GM18907 (cell line): ENCODE data around the gene MAN2B2.

Experiments used
- ATAC-seq: cut with Tn5 transposase; IDR thresholded peaks from one replicate; pipeline ENCODE4 v1.9.1; 2021; ENCODE audit warnings: mild to moderate bottlenecking, moderate library complexity; ENCODE audit not compliant: unreplicated experiment

The MAN2B2 gene

DNA sequence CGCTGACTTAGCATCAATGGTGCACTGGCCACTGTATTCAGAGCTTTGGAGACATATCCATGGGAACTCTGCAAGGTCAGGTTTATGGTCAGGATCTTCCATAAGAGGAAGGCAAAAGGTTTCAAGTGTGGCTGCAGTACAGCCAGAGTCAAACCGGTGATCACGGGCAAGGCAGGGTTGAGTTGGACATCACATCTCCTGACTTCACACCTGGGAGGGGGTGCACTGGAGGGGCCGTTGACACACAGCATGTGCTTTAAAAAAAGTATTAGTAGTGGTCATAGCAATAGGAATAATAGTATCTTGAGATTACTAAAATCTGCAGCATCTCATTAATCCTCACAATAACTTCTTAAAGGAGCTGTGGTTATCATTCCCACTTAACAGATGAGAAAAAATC is 28.9 kb upstream of the MAN2B2 start:
- ATAC-seq = no peak

DNA sequence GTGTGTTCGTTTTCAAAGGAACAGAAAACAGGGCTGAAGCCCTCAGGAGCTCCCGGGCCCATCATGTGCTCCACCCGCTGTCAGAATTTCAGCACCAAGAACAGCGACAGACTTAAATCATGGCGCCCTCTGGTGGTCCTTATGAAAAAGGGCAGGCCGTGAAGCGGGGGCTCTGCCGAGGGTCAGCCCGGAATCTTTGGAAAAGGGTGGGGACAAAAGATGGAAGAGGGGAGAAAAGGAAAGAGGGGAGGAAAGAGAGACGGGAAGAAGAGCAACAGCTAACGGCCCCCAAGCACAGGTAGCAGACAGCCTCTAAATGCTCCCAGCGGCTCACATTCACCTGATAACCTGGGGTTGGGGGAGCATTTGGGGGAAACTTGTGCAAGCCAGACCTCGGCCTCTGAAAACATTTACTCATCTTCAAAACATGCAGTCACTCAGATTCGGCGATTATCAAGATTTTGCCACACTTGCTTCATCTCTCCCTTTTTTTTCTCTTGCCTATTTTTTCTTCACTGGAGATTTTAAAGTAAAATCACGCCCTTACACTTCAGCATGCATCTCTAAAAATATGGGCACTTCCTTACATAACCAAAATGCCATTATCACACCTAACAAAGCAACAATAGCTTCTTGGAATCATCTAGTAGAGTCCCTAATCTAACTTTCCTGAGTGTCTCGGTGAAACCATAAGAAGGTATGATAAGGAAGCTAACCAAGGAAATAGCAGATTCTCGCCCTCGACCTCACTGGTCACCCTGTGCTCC is 28.1 kb upstream of the MAN2B2 start:
- ATAC-seq = peak; percentile 65

DNA sequence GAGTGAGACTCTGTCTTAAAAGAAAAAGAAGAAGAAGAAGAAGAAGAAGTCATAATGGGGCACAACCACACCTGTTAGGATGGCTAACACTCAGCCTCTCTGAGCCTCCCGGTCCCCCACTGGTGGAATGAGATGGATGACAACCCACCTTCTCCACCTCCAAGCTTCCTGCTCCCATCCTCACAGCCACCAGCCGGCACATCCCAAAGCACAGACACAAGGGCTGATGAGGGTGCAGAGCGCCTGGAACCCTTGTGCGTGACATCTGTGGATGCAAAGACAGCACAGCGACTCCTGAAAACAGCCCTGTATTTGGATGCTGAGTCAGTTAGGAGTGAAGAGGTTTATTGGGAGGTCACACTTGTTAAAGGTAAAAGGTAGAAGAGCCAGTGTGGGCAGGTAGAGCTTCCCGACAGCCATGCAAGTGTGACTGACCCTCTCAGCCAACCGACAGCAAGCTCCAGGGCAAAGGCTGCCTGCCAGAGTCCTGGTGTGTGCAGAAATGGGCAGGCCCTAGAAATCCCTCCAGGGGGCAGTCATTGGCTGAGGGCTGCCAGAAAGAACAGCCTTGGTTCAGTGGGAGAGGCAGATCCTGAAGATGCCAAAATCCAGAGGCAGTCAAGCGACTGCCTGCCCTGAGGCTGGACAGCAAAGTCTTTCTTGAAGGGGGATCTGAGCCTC is 26.6 kb upstream of the MAN2B2 start:
- ATAC-seq = no peak

DNA sequence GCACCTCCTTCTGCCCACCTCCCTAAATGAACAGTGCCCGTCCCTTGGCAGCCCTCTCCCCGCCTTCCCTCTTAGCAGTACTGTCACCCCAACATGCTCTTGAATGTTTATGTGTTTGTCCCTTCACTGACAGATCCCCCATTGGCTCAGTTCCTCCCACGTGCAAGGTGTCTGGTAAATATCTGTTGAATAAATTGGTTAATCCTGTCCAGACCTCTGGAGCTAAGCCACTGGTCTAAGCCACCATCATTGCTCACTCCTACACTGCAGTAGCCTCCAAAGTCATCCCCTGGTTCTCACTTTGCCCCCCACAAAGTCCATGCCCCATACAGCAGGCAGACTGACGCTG is 26.1 kb upstream of the MAN2B2 start:
- no peak for ATAC-seq

DNA sequence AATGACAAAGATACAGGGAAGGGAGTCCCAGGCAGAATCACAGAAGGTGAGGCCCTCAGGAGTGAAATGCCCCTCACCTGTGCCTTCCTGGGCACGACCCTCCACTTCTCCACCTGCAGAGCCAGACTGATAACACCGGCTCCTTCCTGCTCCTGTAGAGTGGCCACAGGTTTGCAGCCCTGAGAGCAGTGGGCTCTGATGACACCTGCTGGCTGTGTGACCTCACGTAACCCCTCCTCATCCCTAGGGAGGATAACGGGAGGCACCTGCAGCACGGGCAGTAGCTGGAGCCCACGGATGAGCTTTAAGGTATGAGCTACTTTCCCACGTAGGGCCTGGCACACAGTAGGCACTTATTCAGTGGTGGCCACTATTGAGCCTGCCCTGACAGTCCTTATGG is 25.5 kb upstream of the MAN2B2 start:
- no peak for ATAC-seq

DNA sequence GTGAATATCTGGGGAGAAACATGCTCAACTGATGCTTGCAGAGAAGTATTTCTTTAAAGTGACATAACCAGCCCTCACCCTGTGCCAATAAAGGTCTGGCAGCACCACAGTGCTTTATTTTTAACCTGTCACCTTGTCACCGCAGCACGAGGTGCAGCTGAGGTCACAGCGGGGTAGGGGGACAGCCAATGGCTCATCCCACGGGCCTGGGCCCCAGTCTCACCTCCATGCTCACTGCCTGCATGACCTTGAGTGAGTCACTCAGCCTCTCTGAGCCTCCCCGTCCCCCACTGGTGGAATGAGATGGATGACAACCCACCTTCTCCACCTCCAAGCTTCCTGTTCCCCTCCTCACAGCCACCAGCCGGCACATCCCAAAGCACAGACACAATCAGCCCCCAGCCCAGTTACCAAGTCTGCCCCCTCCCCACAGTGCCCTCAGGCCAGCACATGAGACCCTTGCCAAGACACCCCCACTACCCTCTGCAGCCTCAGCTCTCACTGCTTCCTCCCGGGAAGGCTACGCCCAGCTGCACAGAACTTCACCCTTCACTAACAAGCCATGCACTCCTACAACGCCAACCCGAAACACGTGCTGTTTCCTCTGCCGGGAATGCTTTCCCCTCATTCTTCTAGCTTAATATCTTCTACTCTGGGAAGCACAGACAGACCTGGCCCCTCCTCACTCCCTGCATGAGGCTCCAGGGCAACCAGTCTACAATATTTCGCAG is 24.9 kb upstream of the MAN2B2 start:
- ATAC-seq = no peak

DNA sequence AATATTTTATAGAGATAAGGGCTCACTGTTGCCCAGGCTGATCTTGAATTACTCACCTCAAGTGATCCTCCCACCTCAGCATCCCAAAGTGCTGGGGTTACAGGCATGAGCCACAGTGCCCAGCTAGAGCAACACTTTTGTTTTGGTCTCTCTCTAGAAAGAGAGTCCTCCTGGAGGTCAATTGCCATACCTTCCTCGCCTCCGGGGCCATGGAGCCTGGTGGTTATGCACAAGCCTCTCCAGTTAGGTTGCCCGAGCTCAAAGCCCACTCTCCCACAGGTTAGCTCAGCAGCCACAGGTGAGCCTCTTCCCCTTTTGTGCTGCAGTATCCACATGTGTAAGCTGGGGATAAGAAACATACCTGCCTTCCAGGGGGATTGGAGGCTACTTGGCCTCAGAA is 24.2 kb upstream of the MAN2B2 start:
- ATAC-seq = no peak

DNA sequence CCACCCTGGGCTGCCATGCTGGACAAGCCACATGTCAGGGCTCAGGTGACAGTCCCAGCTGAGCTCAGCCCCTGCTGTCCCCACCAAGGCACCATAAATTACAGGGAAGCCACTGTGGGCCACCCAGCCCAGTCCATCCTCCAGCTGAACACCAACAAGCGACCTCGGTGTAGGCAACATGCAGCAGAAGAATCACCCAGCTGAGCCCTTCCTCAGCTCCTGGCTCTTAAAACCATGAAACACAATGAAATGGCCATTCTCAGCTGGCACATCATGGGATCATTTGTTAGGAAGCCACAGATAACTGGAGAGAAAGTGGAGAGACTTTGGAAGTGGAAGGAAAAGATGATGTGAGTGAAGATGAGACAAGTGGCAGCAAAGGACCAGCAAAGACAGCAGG is 23.3 kb upstream of the MAN2B2 start:
- no peak for ATAC-seq

DNA sequence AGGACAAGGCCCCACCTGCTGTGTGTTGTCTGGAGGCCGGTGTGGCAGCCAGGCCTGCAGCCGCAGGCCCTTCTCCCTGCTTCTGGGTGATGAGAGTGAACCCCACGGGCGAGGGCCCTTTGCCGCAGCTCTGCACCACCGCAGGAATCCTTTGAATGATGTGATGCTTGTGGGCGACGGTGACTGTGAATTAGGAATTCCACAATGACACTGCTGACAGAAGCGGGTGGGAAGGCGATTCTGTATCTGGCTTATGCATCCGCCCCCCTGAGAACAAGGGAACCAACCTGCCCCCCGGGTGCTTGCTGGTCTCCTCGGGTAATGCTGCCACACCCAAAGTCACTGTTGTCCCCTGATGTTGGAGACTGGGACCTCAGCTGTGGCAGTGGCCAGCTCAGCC is 19.5 kb upstream of the MAN2B2 start:
- no peak for ATAC-seq

DNA sequence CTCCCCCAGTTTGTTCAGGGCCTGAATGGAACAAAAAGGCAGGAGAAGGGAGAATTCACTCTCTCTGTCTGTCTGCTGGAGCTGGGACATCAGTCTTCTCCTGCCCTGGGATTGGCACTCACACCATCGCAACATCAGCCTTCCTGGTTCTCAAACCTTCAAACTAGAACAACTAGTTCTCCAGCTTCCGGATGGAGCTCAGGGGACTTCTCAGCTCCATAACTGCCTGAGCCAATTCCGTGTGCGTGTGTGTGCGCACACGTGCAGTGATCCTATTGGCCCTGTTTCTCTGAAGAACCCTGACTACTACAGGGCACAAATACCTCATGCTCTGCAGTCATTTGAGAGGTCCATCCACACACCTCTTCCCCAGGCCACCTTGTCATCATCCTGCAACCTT is 18.7 kb upstream of the MAN2B2 start:
- ATAC-seq = no peak

DNA sequence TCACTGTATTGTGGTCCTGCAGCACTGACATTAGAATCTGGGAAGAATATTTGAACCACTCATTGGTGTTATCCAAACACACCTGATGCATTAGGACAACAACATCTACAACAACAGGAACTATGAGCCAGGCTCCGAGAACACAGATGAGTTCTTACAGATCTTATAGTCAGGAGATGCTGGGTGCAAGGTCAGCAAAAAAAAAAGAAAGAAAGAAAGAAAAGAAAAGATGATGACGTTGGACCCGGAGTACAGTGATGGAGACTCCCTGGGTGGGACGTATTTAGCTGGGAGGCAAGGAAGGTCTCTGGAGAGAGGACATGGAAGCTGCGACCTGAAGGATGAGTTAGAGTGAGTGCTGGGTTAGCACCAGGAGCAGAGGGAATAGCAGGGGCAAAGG is 17.8 kb upstream of the MAN2B2 start:
- ATAC-seq = no peak

DNA sequence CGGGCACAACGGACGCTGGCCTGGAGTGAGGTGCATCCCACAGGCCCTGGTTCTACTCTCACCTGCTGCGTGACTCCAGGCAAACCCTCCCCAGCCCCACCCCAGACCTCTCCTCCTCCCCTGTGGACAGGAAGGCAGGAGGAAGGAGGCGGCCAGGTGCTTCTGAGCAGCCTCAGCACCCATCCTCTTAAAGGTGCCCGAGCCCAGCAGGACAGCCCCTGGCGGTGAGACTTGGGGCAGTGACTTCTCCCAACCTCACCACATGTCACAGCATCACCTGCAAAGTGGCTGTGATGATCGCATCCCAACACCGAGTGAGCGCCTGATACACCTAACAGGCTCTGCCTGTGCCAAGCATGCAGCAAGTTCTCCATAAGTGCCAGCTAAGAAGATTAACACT is 17.1 kb upstream of the MAN2B2 start:
- no peak for ATAC-seq

DNA sequence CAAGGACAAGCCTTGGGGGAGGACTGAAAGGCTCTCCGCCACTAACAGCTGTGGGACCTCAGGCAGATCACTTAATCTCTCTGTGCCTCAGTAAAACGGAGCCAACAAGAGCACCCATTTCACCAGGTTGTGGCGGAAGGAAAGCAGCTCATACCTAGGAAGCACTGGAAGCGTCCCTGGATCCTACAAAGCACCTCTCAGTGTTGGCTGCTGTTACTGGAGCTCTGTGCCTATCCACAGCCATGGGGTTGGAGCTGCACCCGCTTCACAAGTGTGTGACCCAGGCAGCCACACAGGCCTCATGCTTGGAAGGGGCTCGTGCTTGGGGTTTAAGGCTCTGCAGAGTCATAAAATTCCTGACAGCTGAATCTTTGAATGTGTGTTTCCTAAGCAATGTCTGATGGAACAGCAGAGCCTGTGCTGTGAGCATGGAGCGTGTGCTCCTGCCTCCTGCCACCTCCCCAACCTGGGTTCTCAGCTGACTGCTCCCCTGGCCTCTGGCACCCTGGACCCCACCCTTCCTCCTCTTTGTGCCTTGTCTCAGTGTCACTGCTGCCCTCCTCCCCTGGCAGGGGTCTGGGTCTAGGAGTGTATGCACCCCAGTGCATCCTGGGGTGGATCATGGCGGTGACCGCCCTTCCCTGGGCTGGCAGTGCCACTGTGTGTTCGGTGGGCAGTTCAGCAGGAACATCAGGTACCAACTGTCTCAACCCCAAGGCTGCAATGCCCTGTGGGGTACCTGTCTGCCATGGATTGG is 14.4 kb upstream of the MAN2B2 start:
- ATAC-seq = no peak

DNA sequence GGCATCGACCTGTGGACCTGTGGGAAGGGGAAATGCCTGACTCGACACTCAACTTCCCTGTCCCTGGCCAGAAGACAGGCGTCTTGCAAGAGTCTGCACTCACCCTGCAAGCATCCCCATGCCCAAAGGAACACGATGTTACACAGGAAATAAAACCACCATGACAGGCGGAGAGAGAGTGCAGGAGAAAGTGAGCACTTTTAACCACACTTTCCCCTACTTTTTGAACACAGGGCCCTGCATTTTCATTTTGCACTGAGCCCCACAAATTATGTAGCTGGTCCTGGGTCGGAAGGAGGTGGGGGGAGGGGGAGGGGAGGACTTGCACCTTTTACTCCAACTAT is 13.8 kb upstream of the MAN2B2 start:
- no peak for ATAC-seq

DNA sequence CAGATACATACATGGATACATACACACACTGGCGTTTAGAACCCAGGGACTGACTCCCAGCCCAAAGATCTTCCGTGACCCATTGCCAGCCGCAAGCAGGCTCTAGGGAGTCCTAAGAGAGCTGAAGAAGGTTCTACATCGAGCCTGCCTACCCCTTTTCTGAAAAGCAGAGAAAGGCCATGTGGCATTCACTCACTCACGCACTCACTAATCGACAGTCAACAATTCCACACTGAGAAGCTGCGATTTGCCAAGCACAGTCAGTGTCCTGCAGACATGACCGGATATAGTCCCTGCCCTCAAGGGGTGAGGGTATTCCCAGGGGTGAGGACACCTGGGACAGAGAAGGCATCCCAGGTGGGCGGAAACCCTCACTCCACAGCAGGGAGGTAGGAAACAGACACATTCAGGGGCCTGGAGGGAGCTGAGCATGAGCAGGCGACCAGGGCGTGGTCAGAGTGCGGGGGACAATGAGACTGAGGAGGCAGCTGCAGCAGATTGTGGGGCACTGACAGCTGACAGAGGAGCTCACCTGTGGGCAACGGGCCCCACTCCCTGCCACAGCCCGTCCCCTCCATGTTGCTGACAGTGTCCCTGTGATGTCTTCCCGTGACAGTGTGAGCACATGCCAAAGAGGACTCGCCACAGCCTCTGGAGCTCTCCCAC is 13.2 kb upstream of the MAN2B2 start:
- ATAC-seq = no peak

DNA sequence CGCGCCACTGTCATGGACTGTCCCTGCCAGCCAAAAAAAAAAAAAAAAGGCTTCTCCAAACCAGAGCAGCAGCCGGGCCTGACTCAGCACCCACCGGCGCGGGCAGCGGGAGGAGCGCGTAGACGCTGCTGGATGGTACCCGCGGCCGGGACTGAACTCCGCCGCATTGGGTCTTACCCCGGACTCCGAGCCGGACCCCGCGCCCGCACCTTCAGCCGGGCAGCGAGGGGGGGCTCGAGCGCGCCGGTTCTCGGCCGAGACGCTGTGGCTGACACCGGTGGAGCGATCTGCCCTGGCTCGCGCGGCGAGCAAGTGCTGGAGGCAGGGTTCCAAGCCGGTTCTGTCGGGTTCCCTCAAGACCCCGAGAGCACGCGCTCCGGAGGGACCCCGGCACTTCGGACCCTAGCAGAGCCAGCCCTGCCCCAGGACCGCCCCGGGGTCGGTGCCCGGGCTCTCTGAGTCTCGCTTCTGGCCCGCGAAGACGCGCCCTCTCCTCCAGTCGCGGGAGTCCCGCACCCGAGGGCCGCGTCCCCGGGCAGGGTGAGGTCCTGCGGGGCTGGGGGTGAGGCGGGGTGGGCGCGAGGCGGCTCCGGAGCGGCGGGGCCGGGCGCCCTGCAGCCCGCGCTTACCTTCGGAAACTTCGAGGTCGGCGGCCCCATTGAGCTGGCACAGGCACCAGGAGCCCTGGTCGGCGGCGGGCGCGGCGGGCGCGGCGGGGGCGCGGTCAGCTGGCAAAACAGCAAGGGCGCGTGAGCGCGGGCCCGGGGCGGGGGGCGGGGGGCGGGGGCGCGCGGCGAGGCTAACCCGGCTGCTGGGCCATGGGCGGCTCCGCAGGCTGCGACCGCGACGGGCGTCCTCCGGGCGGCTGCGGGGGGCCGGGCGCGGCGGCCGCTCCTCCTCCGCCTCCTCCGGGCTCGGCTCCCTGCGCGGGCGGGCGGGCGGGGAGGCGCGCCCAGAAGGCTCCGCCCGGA is 11.8 kb upstream of the MAN2B2 start:
- no peak for ATAC-seq

DNA sequence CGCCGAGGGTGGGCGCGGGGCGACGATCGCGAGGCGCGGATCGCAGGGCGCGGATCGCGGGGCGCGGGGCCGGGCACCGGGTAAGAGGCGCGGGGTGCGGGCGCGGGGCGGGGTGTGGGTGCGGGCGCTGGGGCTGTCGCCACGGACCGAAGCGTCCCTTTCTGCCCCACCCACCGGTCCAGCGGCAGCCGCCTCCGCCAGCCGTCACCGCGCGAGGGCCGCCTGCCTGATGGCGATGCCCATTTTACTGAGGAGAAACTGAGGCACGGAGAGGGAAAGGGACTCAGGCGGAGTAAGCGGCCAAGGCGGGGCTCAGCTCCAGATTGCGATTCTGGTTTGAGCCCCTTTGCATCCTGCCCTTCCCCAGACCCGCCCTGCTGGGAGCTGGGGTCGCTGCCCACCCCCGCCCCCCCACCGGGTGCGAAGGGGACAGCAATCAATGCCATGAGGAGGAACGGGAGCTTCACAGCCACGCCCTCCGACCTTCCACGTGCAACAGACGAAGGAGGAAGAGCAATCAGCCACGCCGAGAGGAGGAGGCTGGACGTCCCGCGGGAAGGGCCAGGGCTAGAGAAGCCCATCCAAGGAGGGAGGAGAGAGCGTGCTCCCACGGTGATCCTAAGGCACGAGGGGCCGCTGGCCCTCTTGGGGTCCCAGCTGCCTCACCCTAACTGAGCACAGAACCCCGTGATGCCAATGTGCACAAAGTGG is 10.9 kb upstream of the MAN2B2 start:
- no peak for ATAC-seq

DNA sequence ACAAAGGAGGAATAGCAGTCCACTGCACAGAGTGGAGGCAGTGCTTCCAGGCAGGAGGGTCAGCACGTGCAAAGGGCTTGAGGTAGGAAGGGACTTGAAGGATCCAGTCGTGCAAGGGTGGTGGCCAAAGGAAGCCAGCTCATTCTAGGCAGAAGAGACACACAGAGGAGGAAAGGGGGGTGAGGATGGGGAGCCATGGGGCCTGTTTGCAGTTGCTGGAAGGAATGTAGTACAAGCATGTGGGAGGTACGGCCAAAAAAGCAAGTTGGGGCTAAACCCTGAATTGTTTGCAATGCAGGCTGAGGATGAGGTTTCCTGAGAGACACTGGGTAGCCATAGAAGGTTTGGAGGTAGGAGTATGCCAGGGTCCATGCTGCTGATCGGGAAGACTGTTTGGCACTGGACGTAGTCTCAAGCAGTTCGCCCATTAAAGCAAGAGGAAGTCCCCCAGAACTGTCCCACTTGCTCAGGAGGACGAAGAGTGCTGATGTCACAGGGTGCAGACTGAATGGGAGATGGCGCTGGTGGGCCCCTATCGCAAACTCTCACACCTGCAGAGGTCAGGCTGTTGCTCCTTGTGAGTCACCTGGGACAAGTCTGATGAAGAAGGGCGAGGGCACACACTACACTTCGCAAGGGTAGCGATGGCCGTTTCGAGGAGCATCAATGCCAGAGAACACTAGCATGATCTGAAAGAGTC is 9.1 kb upstream of the MAN2B2 start:
- no peak for ATAC-seq
